C4-2B (cell line): ENCODE results near the gene GPRASP3.

ENCODE experiments used
- ZFX ChIP-seq: fragments of 450-650 bp; IDR thresholded peaks from 2 replicates; pipeline ENCODE4 v1.6.1; 2017
- TF ChIP-seq, protein P1 (sequence below): fragments of 450-650 bp; conservative IDR thresholded peaks from 2 replicates; pipeline ENCODE4 v1.5.1; 2017; ENCODE audit warnings: mild to moderate bottlenecking

DNA sequence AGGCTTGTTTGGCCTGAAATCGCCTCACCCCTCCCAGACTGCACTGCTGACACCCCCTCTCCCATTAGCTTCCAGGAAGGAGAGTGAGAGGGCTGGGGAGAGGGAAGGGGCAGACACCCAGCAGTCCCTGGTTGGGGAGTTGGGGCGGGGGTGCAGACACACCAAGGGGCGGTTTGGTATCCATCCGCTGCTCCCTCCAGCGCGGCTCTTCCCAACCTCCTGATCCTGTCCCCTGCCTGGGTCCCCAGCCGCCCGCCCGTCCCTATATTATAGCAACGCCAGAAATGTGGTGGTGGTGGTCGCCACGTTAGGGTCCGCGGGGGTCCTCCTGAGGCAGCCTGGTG lies 24.9 kb downstream of the GPRASP3 start:
- TF ChIP-seq, protein P1, sequence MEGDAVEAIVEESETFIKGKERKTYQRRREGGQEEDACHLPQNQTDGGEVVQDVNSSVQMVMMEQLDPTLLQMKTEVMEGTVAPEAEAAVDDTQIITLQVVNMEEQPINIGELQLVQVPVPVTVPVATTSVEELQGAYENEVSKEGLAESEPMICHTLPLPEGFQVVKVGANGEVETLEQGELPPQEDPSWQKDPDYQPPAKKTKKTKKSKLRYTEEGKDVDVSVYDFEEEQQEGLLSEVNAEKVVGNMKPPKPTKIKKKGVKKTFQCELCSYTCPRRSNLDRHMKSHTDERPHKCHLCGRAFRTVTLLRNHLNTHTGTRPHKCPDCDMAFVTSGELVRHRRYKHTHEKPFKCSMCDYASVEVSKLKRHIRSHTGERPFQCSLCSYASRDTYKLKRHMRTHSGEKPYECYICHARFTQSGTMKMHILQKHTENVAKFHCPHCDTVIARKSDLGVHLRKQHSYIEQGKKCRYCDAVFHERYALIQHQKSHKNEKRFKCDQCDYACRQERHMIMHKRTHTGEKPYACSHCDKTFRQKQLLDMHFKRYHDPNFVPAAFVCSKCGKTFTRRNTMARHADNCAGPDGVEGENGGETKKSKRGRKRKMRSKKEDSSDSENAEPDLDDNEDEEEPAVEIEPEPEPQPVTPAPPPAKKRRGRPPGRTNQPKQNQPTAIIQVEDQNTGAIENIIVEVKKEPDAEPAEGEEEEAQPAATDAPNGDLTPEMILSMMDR, result no peak
- TF ChIP-seq ZFX, result no peak
